ENCODE measurements around the gene CFAP65.
A peak's percentile ranks its signal among the peaks of the same experiment; 100 is the strongest.

The CFAP65 gene

GRCh38 chr2:219041252-219041651, at the start of gene CFAP65:
Gene CFAP65, minus strand, starts transcription at chr2:219041516. Its CDS starts 2,468 bp downstream, at chr2:219039048.
- TF ChIP-seq CTCF (conservative IDR thresholded peaks at IDR 0.05; ENCODE audit: low read depth, low read length), result no peak
- DNase-seq (ENCODE audit: low read depth), result no peak
- peak within 1 kb of the TSS; percentile 51 for H3K4me3 ChIP-seq (ENCODE audit: low read length)

GRCh38 chr2:219090436-219091299, 49.4 kb upstream of the CFAP65 start:
- no peak for TF ChIP-seq CTCF (conservative IDR thresholded peaks at IDR 0.05; ENCODE audit: low read depth, low read length)
- no peak overlapping the region for H3K4me3 ChIP-seq (ENCODE audit: low read length)

GRCh38 chr2:219089330-219089729, 48.0 kb upstream of the CFAP65 start:
- H3K4me3 ChIP-seq (ENCODE audit: low read length), result no peak overlapping the region
- DNase-seq (ENCODE audit: low read depth), result no peak
- no peak for TF ChIP-seq CTCF (conservative IDR thresholded peaks at IDR 0.05; ENCODE audit: low read depth, low read length)

More at GRCh38 chr2:219090436-219091299, 49.4 kb upstream of the CFAP65 start:
- no peak for DNase-seq (ENCODE audit: low read depth)

- TF ChIP-seq CTCF (conservative IDR thresholded peaks at IDR 0.05; ENCODE audit: low read depth, low read length), result no peak
- no peak for DNase-seq (ENCODE audit: low read depth)
- no peak overlapping the region for H3K4me3 ChIP-seq (ENCODE audit: low read length)
Measured at GRCh38 chr2:219087848-219088247, 46.5 kb upstream of the CFAP65 start.

- H3K4me3 ChIP-seq (ENCODE audit: low read length), result no peak overlapping the region
- DNase-seq (ENCODE audit: low read depth), result no peak
- TF ChIP-seq CTCF (conservative IDR thresholded peaks at IDR 0.05; ENCODE audit: low read depth, low read length), result no peak
Measured at GRCh38 chr2:219087361-219087760, 46.0 kb upstream of the CFAP65 start.

GRCh38 chr2:219086196-219086595, 44.9 kb upstream of the CFAP65 start:
- DNase-seq (ENCODE audit: low read depth), result no peak
- no peak overlapping the region for H3K4me3 ChIP-seq (ENCODE audit: low read length)
- no peak for TF ChIP-seq CTCF (conservative IDR thresholded peaks at IDR 0.05; ENCODE audit: low read depth, low read length)

- no peak for TF ChIP-seq CTCF (conservative IDR thresholded peaks at IDR 0.05; ENCODE audit: low read depth, low read length)
- no peak overlapping the region for H3K4me3 ChIP-seq (ENCODE audit: low read length)
- no peak for DNase-seq (ENCODE audit: low read depth)
Measured at GRCh38 chr2:219084791-219085190, 43.5 kb upstream of the CFAP65 start.

Measured in retinal pigment epithelial cell (primary cell).